KMS-11 (cell line): ENCODE measurements around the gene PC.

Experiments used
- H2AFZ ChIP-seq: fragments of 200-600 bp; sonication (generic); 2 replicates; pipeline ENCODE4 v1.6.1; 2016; ENCODE audit warnings: antibody characterized with exemption, mixed run types, low read depth
- H3K27ac ChIP-seq: fragments of 200-600 bp; sonication (generic); 2 replicates; pipeline ENCODE4 v1.6.1; 2016; ENCODE audit warnings: mild to moderate bottlenecking, mixed run types
- H3K27me3 ChIP-seq: fragments of 200-600 bp; sonication (generic); 2 replicates; pipeline ENCODE4 v1.6.1; 2017; ENCODE audit warnings: mild to moderate bottlenecking, low read depth, mixed run types, moderate library complexity; ENCODE audit not compliant: insufficient read depth
- H3K36me3 ChIP-seq: fragments of 200-600 bp; sonication (generic); 2 replicates; pipeline ENCODE4 v1.6.1; 2017; ENCODE audit warnings: mild to moderate bottlenecking, mixed run types; ENCODE audit not compliant: insufficient read depth
- H3K4me1 ChIP-seq: fragments of 200-600 bp; sonication (generic); 2 replicates; pipeline ENCODE4 v1.6.1; 2016; ENCODE audit warnings: mild to moderate bottlenecking, low read depth, mixed run types; ENCODE audit not compliant: poor library complexity, severe bottlenecking
- H3K4me2 ChIP-seq: fragments of 200-600 bp; sonication (generic); 2 replicates; pipeline ENCODE4 v1.7.0; 2016; ENCODE audit warnings: mild to moderate bottlenecking, mixed run types
- H3K4me3 ChIP-seq: fragments of 200-600 bp; sonication (generic); IDR thresholded peaks from 2 replicates; pipeline ENCODE4 v1.6.1; 2017; ENCODE audit warnings: low read depth, low read length, mixed read lengths; ENCODE audit not compliant: insufficient read depth
- H3K79me2 ChIP-seq: fragments of 200-600 bp; sonication (generic); 2 replicates; pipeline ENCODE4 v1.6.1; 2016; ENCODE audit warnings: low read depth, mixed run types; ENCODE audit not compliant: insufficient read depth
- H3K9ac ChIP-seq: fragments of 200-600 bp; sonication (generic); 2 replicates; pipeline ENCODE4 v1.6.1; 2016; ENCODE audit warnings: mild to moderate bottlenecking, mixed run types
- H4K20me1 ChIP-seq: fragments of 200-600 bp; sonication (generic); 2 replicates; pipeline ENCODE4 v1.6.1; 2016; ENCODE audit warnings: mild to moderate bottlenecking, mixed run types; ENCODE audit not compliant: insufficient read depth
- TF ChIP-seq, protein P1 (sequence below): fragments of 200-600 bp; sonication (generic); conservative IDR thresholded peaks from 2 replicates; pipeline ENCODE4 v1.6.1; 2017; ENCODE audit warnings: low read depth, mild to moderate bottlenecking, antibody characterized with exemption, low read length, moderate library complexity, mixed read lengths

Gene PC

GRCh38 chr11:66852466-66853241, 105.5 kb downstream of the PC start:
- Histone ChIP-seq H3K4me3 (no peak overlapping the region), H3K36me3 (no peaks in the 10 kb centered on the region), H3K27me3 (no peaks in the 10 kb centered on the region), H4K20me1 (no peaks in the 10 kb centered on the region), H2AFZ (no peak overlapping the region), H3K27ac (no peak overlapping the region), H3K9ac (no peak overlapping the region), H3K79me2 (peaks cover 4% of the 10 kb centered on the region; the same call in 1 of the 2 replicates), H3K4me2 (no peak overlapping the region), H3K4me1 (peaks cover 10% of the 10 kb centered on the region)
- TF ChIP-seq, protein P1, sequence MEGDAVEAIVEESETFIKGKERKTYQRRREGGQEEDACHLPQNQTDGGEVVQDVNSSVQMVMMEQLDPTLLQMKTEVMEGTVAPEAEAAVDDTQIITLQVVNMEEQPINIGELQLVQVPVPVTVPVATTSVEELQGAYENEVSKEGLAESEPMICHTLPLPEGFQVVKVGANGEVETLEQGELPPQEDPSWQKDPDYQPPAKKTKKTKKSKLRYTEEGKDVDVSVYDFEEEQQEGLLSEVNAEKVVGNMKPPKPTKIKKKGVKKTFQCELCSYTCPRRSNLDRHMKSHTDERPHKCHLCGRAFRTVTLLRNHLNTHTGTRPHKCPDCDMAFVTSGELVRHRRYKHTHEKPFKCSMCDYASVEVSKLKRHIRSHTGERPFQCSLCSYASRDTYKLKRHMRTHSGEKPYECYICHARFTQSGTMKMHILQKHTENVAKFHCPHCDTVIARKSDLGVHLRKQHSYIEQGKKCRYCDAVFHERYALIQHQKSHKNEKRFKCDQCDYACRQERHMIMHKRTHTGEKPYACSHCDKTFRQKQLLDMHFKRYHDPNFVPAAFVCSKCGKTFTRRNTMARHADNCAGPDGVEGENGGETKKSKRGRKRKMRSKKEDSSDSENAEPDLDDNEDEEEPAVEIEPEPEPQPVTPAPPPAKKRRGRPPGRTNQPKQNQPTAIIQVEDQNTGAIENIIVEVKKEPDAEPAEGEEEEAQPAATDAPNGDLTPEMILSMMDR = no peak

- Histone ChIP-seq H3K36me3 (no peaks in the 10 kb centered on the region), H3K9ac (no peak overlapping the region), H3K4me3 (no peak overlapping the region), H3K27me3 (no peaks in the 10 kb centered on the region), H3K27ac (no peak overlapping the region), H3K4me1 (peaks cover 10% of the 10 kb centered on the region), H3K4me2 (no peak overlapping the region), H2AFZ (no peak overlapping the region), H4K20me1 (no peaks in the 10 kb centered on the region), H3K79me2 (no peaks in the 10 kb centered on the region)
- TF ChIP-seq, protein P1 = no peak
These were observed 106.3 kb downstream of the PC start for GRCh38 chr11:66851698-66852465.

DNA sequence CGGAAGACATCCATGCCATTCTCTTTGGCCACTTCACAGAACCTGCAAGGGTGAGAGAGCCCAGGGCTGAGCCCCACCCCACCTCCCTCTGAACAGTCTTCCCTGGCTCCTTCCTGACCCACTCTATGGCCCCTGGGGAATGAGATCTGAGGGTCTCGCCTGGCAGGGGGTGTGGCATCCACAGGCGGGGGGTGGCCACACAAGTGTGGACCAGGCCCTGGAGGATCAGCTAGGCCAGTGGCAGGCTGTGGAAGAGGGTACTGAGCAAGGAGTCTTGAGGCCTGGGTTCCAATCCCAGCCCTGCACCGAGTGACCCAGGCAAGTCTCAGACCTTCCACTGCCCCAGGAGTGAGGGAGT, 107.0 kb downstream of the PC start:
- TF ChIP-seq, protein P1 = no peak
- no peaks in the 10 kb centered on the region for H3K27me3 ChIP-seq
- H3K36me3 ChIP-seq = no peaks in the 10 kb centered on the region
- H3K79me2 ChIP-seq = no peaks in the 10 kb centered on the region
- H3K4me3 ChIP-seq = no peak overlapping the region
- no peaks in the 10 kb centered on the region for H4K20me1 ChIP-seq
- H2AFZ ChIP-seq = no peak overlapping the region
- H3K4me2 ChIP-seq = no peak overlapping the region
- H3K4me1 ChIP-seq = peaks cover 10% of the 10 kb centered on the region
- no peak overlapping the region for H3K27ac ChIP-seq
- no peak overlapping the region for H3K9ac ChIP-seq

- Histone ChIP-seq H3K4me2 (no peak overlapping the region), H3K36me3 (no peaks in the 10 kb centered on the region), H3K27me3 (no peaks in the 10 kb centered on the region), H2AFZ (no peak overlapping the region), H3K4me3 (no peak overlapping the region), H3K79me2 (no peaks in the 10 kb centered on the region), H4K20me1 (no peaks in the 10 kb centered on the region), H3K9ac (no peak overlapping the region), H3K4me1 (peaks cover 7% of the 10 kb centered on the region), H3K27ac (no peak overlapping the region)
- TF ChIP-seq, protein P1 = no peak
These were observed 107.5 kb downstream of the PC start for GRCh38 chr11:66850588-66851238.
